DOHH2 (cell line): ENCODE measurements around the gene ZMYND8.
"Not testable (repeated sequence)": the region's sequence is repeated elsewhere in the genome, so short reads cannot be mapped to it uniquely, and the experiment has no call there.

Experiments used
- H3F3A ChIP-seq: fragments of 200-600 bp; sonication (generic), shearing (Covaris generic); 2 replicates; pipeline ENCODE4 v1.6.0; 2016; ENCODE audit warnings: antibody characterized with exemption, mild to moderate bottlenecking; ENCODE audit not compliant: control insufficient read depth, insufficient read depth
- H3K27ac ChIP-seq: fragments of 200-600 bp; sonication (generic); 2 replicates; pipeline ENCODE4 v1.5.1; 2014; ENCODE audit warnings: low read depth, mild to moderate bottlenecking, low read length, moderate library complexity
- H3K27me3 ChIP-seq: fragments of 200-600 bp; sonication (generic); 2 replicates; pipeline ENCODE4 v1.6.1; 2014; ENCODE audit warnings: mild to moderate bottlenecking, low read length, mixed read lengths; ENCODE audit not compliant: control insufficient read depth
- H3K36me3 ChIP-seq: fragments of 200-600 bp; sonication (generic); 2 replicates; pipeline ENCODE4 v1.6.1; 2014; ENCODE audit warnings: mild to moderate bottlenecking, low read length, moderate library complexity, mixed read lengths; ENCODE audit not compliant: control insufficient read depth
- H3K4me1 ChIP-seq: fragments of 200-600 bp; sonication (generic); 2 replicates; pipeline ENCODE4 v1.6.1; 2014; ENCODE audit warnings: mild to moderate bottlenecking, low read length, mixed read lengths; ENCODE audit not compliant: control insufficient read depth
- H3K4me2 ChIP-seq: fragments of 200-600 bp; sonication (generic); 2 replicates; pipeline ENCODE4 v1.6.0; 2014; ENCODE audit warnings: mild to moderate bottlenecking, low read length, moderate library complexity
- H3K4me3 ChIP-seq: fragments of 200-600 bp; sonication (generic); 2 replicates; pipeline ENCODE4 v1.5.1; 2014; ENCODE audit warnings: mild to moderate bottlenecking, low read length, mixed read lengths
- H3K79me2 ChIP-seq: fragments of 200-600 bp; sonication (generic); 2 replicates; pipeline ENCODE4 v1.6.1; 2014; ENCODE audit warnings: mild to moderate bottlenecking, low read length, mixed read lengths; ENCODE audit not compliant: control insufficient read depth
- H3K9me2 ChIP-seq: fragments of 200-600 bp; sonication (generic); replicated peaks from 2 replicates; pipeline ENCODE4 v1.6.1; 2014; ENCODE audit warnings: mild to moderate bottlenecking, low read length, mixed read lengths; ENCODE audit not compliant: control insufficient read depth
- H3K9me3 ChIP-seq: fragments of 200-600 bp; sonication (generic); 2 replicates; pipeline ENCODE4 v1.6.1; 2014; ENCODE audit warnings: antibody characterized with exemption, low read length, mixed read lengths; ENCODE audit not compliant: control insufficient read depth, insufficient read depth
- H4K20me1 ChIP-seq: fragments of 200-600 bp; sonication (generic); 2 replicates; pipeline ENCODE4 v1.6.0; 2014; ENCODE audit warnings: low read depth, mild to moderate bottlenecking, antibody characterized with exemption, low read length, moderate library complexity; ENCODE audit not compliant: control insufficient read depth, insufficient read depth
- CTCF ChIP-seq: fragments of 200-600 bp; sonication (generic); IDR thresholded peaks from one replicate; pipeline ENCODE4 v1.5.1; 2014; ENCODE audit warnings: antibody characterized with exemption, mild to moderate bottlenecking, low read depth, low read length; ENCODE audit not compliant: poor library complexity, severe bottlenecking
- EZH2phosphoT487 ChIP-seq: fragments of 200-600 bp; sonication (generic); IDR thresholded peaks from 2 replicates; pipeline ENCODE4 v1.6.1; 2017; ENCODE audit warnings: borderline replicate concordance, mild to moderate bottlenecking, antibody characterized with exemption, low read length, moderate library complexity, mixed read lengths

ZMYND8 gene

GRCh38 chr20:47392015-47392720 is 35.7 kb upstream of the ZMYND8 start:
- Histone ChIP-seq H4K20me1 (no peaks in the 10 kb centered on the region), H3K4me3 (peak overlapping the region; percentile 67), H3K9me2 (no peaks in the 10 kb centered on the region), H3K27ac (peak overlapping the region; percentile 99), H3K4me2 (peak overlapping the region; percentile 90), H3K79me2 (peaks cover 13% of the 10 kb centered on the region), H3K27me3 (no peaks in the 10 kb centered on the region), H3K9me3 (peaks cover 3% of the 10 kb centered on the region; the same call in 1 of the 2 replicates), H3K4me1 (peaks cover 60% of the 10 kb centered on the region), H3F3A (peaks cover 49% of the 10 kb centered on the region), H3K36me3 (peaks cover 50% of the 10 kb centered on the region)
- no peak for TF ChIP-seq EZH2phosphoT487
- no peak for TF ChIP-seq CTCF

- TF ChIP-seq CTCF: no peak
- TF ChIP-seq EZH2phosphoT487: no peak
- Histone ChIP-seq H3K4me1 (peaks cover 67% of the 10 kb centered on the region), H3K79me2 (peaks cover 9% of the 10 kb centered on the region; the same call in 1 of the 2 replicates), H3K4me3 (peak overlapping the region; percentile 67), H3F3A (peaks cover 45% of the 10 kb centered on the region), H3K27ac (peak overlapping the region; percentile 99), H3K27me3 (no peaks in the 10 kb centered on the region), H4K20me1 (no peaks in the 10 kb centered on the region), H3K9me3 (peaks cover 3% of the 10 kb centered on the region; the same call in 1 of the 2 replicates), H3K36me3 (peaks cover 43% of the 10 kb centered on the region), H3K9me2 (no peaks in the 10 kb centered on the region), H3K4me2 (peak overlapping the region; percentile 90)
Measured at GRCh38 chr20:47391276-47392010, 34.9 kb upstream of the ZMYND8 start.

- no peaks in the 10 kb centered on the region for H3K27me3 ChIP-seq
- peaks cover 9% of the 10 kb centered on the region; the same call in 1 of the 2 replicates for H3K79me2 ChIP-seq
- peak overlapping the region; percentile 54 for H3K4me3 ChIP-seq
- H4K20me1 ChIP-seq: no peaks in the 10 kb centered on the region
- TF ChIP-seq CTCF (no peak), EZH2phosphoT487 (no peak)
- H3K36me3 ChIP-seq: peaks cover 31% of the 10 kb centered on the region
- peaks cover 3% of the 10 kb centered on the region; the same call in 1 of the 2 replicates for H3K9me3 ChIP-seq
- H3K9me2 ChIP-seq: no peaks in the 10 kb centered on the region
- H3F3A ChIP-seq: peaks cover 46% of the 10 kb centered on the region
- H3K4me2 ChIP-seq: peak overlapping the region; percentile 68
- H3K27ac ChIP-seq: peak overlapping the region; percentile 94
- H3K4me1 ChIP-seq: peaks cover 68% of the 10 kb centered on the region
Measured at GRCh38 chr20:47389867-47390347, 33.4 kb upstream of the ZMYND8 start.

- H3K9me3 ChIP-seq, H3K79me2 ChIP-seq, H3K4me3 ChIP-seq, H4K20me1 ChIP-seq, H3K27ac ChIP-seq, H3K9me2 ChIP-seq, H3K4me2 ChIP-seq, H3K27me3 ChIP-seq: not testable (repeated sequence)
- peaks cover 45% of the 10 kb centered on the region for H3K4me1 ChIP-seq
- H3K36me3 ChIP-seq: peaks cover 12% of the 10 kb centered on the region
- peaks cover 11% of the 10 kb centered on the region for H3F3A ChIP-seq
Measured at GRCh38 chr20:47385968-47386367, 29.5 kb upstream of the ZMYND8 start.
